Measurements from ENCODE around the gene EHMT1. TPM values are rescaled to one million over a fixed set of nuclear protein-coding genes. Genes with fewer than 3 reads are reported as not detected.
A peak's percentile ranks its signal among the peaks of the same experiment; 100 is the strongest.
"Not testable (repeated sequence)": the region's sequence is repeated elsewhere in the genome, so short reads cannot be mapped to it uniquely, and the experiment has no call there.

EHMT1 gene
- total RNA-seq, 1 experiment from 2014 or later: 63.9 TPM

DNA sequence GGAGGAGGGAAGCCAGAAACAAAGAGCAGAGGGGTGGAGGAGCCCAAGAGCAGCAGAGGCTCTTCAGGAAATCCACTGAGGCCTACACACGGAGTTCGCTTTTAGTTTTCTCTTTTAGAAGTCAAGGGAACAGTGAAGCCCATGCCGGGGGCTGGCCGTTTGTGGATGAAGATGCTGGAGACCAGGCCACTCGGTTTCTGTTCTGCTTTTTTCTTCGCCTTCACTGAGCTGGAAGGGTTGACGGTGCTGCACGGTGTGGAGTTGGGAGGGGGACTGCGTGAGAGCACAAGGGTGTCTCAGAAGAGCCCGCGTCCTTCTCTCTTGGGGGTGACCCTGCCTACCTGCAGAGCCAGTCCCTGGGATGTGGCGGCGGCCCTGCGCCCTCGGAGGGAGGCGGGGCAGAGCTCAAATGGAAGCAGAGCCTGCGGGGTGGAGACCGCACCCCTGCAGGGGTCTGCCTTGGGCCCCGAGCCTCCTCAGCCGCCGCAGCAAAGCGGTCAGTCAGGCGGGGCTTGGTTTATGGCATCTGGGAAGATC lies 190.3 kb downstream of the EHMT1 start:
- Histone ChIP-seq H3K4me3 (ENCODE audit: low read depth in 2 of 2, low read length in 2 of 2) (no peak overlapping the region), H3K9me3 (ENCODE audit: control insufficient read depth, insufficient read depth, low read depth, low read length) (no peaks in the 10 kb centered on the region), H3K27ac (ENCODE audit: low read length) (no peak overlapping the region), H3K27me3 (ENCODE audit: control insufficient read depth, insufficient read depth, low read length) (no peaks in the 10 kb centered on the region), H3K4me1 (ENCODE audit: control insufficient read depth, insufficient read depth, low read length) (no peaks in the 10 kb centered on the region), H3K36me3 (ENCODE audit: control insufficient read depth, insufficient read depth, low read length) (no peaks in the 10 kb centered on the region)
- DNase-seq (ENCODE audit: low read depth, low spot score) (no peak), ATAC-seq (no peak)
- no TSS peak for BruUV-seq (replicated peaks)
- POLR2A ChIA-PET: interaction anchor here (0.7 kb wide), 1 partner anchor 265 kb away, joined by 4 read pairs; no protein-coding TSS in a partner anchor
- TF ChIP-seq SIN3A (IDR thresholded peaks at IDR 0.05; ENCODE audit: borderline replicate concordance, insufficient read depth, low read depth, low read length): no peak
- TF ChIP-seq, protein P1, sequence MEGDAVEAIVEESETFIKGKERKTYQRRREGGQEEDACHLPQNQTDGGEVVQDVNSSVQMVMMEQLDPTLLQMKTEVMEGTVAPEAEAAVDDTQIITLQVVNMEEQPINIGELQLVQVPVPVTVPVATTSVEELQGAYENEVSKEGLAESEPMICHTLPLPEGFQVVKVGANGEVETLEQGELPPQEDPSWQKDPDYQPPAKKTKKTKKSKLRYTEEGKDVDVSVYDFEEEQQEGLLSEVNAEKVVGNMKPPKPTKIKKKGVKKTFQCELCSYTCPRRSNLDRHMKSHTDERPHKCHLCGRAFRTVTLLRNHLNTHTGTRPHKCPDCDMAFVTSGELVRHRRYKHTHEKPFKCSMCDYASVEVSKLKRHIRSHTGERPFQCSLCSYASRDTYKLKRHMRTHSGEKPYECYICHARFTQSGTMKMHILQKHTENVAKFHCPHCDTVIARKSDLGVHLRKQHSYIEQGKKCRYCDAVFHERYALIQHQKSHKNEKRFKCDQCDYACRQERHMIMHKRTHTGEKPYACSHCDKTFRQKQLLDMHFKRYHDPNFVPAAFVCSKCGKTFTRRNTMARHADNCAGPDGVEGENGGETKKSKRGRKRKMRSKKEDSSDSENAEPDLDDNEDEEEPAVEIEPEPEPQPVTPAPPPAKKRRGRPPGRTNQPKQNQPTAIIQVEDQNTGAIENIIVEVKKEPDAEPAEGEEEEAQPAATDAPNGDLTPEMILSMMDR (IDR thresholded peaks at IDR 0.05): no peak
- TF ChIP-seq, protein P2, sequence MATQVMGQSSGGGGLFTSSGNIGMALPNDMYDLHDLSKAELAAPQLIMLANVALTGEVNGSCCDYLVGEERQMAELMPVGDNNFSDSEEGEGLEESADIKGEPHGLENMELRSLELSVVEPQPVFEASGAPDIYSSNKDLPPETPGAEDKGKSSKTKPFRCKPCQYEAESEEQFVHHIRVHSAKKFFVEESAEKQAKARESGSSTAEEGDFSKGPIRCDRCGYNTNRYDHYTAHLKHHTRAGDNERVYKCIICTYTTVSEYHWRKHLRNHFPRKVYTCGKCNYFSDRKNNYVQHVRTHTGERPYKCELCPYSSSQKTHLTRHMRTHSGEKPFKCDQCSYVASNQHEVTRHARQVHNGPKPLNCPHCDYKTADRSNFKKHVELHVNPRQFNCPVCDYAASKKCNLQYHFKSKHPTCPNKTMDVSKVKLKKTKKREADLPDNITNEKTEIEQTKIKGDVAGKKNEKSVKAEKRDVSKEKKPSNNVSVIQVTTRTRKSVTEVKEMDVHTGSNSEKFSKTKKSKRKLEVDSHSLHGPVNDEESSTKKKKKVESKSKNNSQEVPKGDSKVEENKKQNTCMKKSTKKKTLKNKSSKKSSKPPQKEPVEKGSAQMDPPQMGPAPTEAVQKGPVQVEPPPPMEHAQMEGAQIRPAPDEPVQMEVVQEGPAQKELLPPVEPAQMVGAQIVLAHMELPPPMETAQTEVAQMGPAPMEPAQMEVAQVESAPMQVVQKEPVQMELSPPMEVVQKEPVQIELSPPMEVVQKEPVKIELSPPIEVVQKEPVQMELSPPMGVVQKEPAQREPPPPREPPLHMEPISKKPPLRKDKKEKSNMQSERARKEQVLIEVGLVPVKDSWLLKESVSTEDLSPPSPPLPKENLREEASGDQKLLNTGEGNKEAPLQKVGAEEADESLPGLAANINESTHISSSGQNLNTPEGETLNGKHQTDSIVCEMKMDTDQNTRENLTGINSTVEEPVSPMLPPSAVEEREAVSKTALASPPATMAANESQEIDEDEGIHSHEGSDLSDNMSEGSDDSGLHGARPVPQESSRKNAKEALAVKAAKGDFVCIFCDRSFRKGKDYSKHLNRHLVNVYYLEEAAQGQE (IDR thresholded peaks at IDR 0.05; ENCODE audit: insufficient read depth in 1 of 2, low read depth in 2 of 2, low read length in 1 of 2): no peak
- TF ChIP-seq TCF7L2 (IDR thresholded peaks at IDR 0.05; ENCODE audit: low read depth, low read length): no peak
- no peak for TF ChIP-seq POLR2AphosphoS5 (IDR thresholded peaks at IDR 0.05; ENCODE audit: low read depth, low read length)
- CTCF ChIA-PET: no interaction called here
- intact Hi-C loops (cut with micrococcal nuclease; ENCODE audit: unreplicated experiment): no loop called here
- in situ Hi-C loops (cut with HindIII; ENCODE audit: low pct_unique_long_range_greater_than_20kb, low sequenced_read_pairs): no loop called here

DNA sequence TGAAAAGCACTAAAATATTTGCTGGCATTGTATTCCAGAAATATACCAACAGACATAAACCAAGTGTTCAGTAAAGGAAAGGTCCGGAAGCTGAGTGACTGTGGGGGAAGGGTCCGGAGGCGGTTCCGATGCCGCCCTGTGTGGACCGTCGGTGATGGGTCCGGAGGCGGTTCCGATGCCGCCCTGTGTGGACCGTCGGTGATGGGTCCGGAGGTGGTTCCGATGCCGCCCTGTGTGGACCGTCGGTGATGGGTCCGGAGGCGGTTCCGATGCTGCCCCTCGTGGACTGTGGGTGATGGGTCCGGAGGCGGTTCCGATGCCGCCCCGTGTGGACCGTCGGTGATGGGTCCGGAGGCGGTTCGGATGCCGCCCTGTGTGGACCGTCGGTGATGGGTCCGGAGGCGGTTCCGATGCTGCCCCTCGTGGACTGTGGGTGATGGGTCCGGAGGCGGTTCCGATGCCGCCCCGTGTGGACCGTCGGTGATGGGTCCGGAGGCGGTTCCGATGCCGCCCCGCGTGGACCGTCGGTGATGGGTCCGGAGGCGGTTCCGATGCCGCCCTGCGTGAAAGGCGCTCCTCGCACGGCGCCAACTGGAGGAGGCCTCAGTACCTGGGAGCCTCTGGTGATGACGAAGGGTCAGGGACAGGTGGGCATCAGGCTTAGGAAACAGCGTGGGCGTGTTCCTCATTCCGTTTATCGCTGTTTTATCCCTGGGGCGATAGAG lies 191.1 kb downstream of the EHMT1 start:
- H3K27ac ChIP-seq (ENCODE audit: low read length); H3K4me3 ChIP-seq (ENCODE audit: low read depth in 2 of 2, low read length in 2 of 2); in situ Hi-C loops (cut with HindIII; ENCODE audit: low pct_unique_long_range_greater_than_20kb, low sequenced_read_pairs); DNase-seq (ENCODE audit: low read depth, low spot score); BruUV-seq (replicated peaks); H3K4me1 ChIP-seq (ENCODE audit: control insufficient read depth, insufficient read depth, low read length); POLR2A ChIA-PET; H3K27me3 ChIP-seq (ENCODE audit: control insufficient read depth, insufficient read depth, low read length); intact Hi-C loops (cut with micrococcal nuclease; ENCODE audit: unreplicated experiment); H3K36me3 ChIP-seq (ENCODE audit: control insufficient read depth, insufficient read depth, low read length); CTCF ChIA-PET; ATAC-seq; H3K9me3 ChIP-seq (ENCODE audit: control insufficient read depth, insufficient read depth, low read depth, low read length): not testable (repeated sequence)

DNA sequence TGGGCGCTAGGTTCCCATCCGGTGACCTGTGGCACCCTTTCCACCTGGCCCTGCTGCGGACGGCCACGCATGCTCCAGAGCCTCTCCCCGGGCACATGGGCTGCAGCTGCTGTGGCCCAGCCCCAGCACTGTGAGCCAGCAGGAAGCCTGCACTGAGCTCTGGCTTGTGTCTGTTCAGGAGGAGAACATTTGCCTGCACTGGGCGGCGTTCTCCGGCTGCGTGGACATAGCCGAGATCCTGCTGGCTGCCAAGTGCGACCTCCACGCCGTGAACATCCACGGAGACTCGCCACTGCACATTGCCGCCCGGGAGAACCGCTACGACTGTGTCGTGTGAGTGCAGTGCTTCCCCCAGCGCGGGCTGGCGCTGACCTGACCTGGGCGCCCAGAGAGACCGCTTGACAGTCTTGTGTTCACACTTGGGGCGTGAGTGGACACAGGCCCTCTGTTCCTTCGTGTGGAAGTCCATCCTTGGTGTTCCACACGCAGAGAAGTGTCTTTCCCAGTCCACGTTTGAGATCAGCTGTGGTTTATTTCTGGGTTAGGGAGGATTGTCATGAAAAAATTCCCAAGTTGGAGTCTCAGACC lies 192.6 kb downstream of the EHMT1 start:
- TF ChIP-seq TCF7L2 (IDR thresholded peaks at IDR 0.05; ENCODE audit: low read depth, low read length): no peak
- no peak for TF ChIP-seq SIN3A (IDR thresholded peaks at IDR 0.05; ENCODE audit: borderline replicate concordance, insufficient read depth, low read depth, low read length)
- TF ChIP-seq, protein P2 (IDR thresholded peaks at IDR 0.05; ENCODE audit: insufficient read depth in 1 of 2, low read depth in 2 of 2, low read length in 1 of 2): no peak
- TF ChIP-seq, protein P1 (IDR thresholded peaks at IDR 0.05): no peak
- no peak for TF ChIP-seq POLR2AphosphoS5 (IDR thresholded peaks at IDR 0.05; ENCODE audit: low read depth, low read length)
- Histone ChIP-seq H3K4me3 (ENCODE audit: low read depth in 2 of 2, low read length in 2 of 2) (no peak overlapping the region), H3K4me1 (ENCODE audit: control insufficient read depth, insufficient read depth, low read length) (no peaks in the 10 kb centered on the region), H3K9me3 (ENCODE audit: control insufficient read depth, insufficient read depth, low read depth, low read length) (no peaks in the 10 kb centered on the region), H3K36me3 (ENCODE audit: control insufficient read depth, insufficient read depth, low read length) (no peaks in the 10 kb centered on the region), H3K27ac (ENCODE audit: low read length) (no peak overlapping the region), H3K27me3 (ENCODE audit: control insufficient read depth, insufficient read depth, low read length) (no peaks in the 10 kb centered on the region)
- TSS peak; percentile 55 for BruUV-seq (replicated peaks)
- ATAC-seq (no peak), DNase-seq (ENCODE audit: low read depth, low spot score) (no peak)
- ChIA-PET POLR2A (interaction anchor here (0.7 kb wide), 1 partner anchor 134 kb away, joined by 3 read pairs; no protein-coding TSS in a partner anchor), CTCF (no interaction called here)
- intact Hi-C loops (cut with micrococcal nuclease; ENCODE audit: unreplicated experiment) (no loop called here), in situ Hi-C loops (cut with HindIII; ENCODE audit: low pct_unique_long_range_greater_than_20kb, low sequenced_read_pairs) (no loop called here)

Data from Panc1 (cell line).